Activated T-helper 1 cell treated with anti-CD3 and anti-CD28 coated beads, Interleukin-2, amount 50 U/mL, for 16 hours (primary cell): Measurements from ENCODE around the gene C3orf80.
A peak's percentile ranks its signal among the peaks of the same experiment; 100 is the strongest.
"Not testable (repeated sequence)": the region's sequence is repeated elsewhere in the genome, so short reads cannot be mapped to it uniquely, and the experiment has no call there.

Experiments used
- DNase-seq, 2 donors: peaks; one replicate each; pipeline ENCODE4 v3.0.0-alpha.2; 2020; ENCODE audit warnings: low read depth in 1 of 2, low spot score in 1 of 2

C3orf80 gene

GRCh38 chr3:160225176-160226025 is at the start of gene C3orf80:
C3orf80 (plus strand) TSS chr3:160225422; CDS start chr3:160225636, 214 bp downstream.
- peak in 1 of 2 donors; percentile 8 for DNase-seq

DNA sequence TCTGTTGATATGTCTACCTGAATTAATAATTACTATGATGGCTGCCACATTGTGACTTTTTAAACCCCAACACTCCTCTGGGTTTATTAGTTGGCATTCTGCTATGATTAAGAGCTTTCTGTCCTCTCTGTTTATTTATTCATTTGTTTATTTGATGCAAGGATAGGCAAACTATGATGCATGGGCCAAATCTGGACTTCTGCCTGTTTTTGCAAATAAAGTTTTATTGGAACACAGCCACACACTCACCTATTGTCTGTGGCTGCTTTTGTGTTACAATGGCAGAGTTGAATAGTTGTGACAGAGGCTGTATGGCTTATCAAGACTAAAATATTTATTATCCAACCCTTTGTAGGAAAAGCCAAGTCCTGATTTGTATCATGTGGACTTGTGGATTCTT is 48.3 kb upstream of the C3orf80 start:
- DNase-seq: no peak

DNA sequence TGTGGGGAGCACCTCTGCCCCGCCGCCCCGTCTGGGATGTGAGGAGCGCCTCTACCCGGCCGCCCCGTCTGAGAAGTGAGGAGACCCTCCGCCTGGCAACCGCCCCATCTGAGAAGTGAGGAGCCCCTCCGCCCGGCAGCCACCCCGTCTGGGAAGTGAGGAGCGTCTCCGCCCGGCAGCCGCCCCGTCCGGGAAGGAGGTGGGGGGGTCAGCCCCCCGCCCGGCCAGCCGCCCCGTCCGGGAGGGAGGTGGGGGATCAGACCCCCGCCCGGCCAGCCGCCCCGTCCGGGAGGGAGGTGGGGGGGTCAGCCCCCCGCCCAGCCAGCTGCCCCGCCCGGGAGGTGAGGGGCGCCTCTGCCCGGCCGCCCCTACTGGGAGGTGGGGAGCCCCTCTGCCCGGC is 46.6 kb upstream of the C3orf80 start:
- not testable (repeated sequence) for DNase-seq

DNA sequence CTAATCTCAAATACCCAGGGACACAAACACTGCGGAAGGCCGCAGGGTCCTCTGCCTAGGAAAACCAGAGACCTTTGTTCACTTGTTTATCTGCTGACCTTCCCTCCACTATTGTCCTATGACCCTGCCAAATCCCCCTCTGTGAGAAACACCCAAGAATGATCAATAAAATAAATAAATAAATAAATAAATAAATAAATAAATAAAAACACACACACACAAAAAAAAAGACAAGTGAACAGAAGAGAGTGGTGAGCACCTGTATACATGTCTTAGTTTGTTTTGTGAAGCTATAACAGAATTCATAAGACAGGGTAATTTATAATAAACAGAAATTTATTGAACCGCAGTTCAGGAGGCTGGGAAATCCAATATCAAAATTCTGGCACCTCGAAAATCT is 45.8 kb upstream of the C3orf80 start:
- not testable (repeated sequence) for DNase-seq

GRCh38 chr3:160179906-160180305 is 45.3 kb upstream of the C3orf80 start:
- no peak for DNase-seq

DNA sequence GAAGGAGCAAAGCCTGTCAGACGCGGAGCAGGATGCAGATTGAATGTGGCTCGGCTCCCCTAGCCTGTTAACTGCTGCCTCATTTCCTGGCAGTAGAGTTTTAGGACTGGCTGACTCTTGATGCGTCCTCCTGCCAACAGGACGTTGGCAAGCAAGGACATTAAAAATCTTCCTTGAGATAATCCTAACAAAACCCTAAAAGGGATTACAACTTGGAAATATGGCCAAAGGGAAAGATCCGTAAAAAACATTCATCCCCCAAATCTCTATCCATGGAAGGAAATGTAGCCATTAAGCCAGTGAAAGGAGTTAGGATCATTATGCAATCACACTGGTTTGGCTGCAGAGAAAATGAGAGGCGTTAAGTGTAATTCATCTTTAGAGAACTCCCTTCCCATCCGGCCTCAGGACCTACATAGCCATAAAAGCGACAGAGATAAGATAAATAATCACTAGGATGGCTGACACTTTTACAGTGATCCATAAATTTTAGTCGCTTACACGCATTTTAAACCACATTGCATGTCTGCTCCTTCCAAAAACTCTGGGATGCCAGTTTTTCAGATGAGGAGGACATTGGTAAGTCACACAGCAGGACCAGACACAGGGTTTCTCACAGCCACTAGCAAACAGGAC is 44.5 kb upstream of the C3orf80 start:
- DNase-seq: no peak

- no peak for DNase-seq
These were observed 41.7 kb upstream of the C3orf80 start for GRCh38 chr3:160183345-160184076.

GRCh38 chr3:160184655-160185054 is 40.6 kb upstream of the C3orf80 start:
- DNase-seq: no peak

GRCh38 chr3:160185751-160186150 is 39.5 kb upstream of the C3orf80 start:
- DNase-seq: no peak

- DNase-seq: no peak
These were observed 37.9 kb upstream of the C3orf80 start for GRCh38 chr3:160187288-160187687.

GRCh38 chr3:160192310-160193029 is 32.8 kb upstream of the C3orf80 start:
- DNase-seq: no peak

DNA sequence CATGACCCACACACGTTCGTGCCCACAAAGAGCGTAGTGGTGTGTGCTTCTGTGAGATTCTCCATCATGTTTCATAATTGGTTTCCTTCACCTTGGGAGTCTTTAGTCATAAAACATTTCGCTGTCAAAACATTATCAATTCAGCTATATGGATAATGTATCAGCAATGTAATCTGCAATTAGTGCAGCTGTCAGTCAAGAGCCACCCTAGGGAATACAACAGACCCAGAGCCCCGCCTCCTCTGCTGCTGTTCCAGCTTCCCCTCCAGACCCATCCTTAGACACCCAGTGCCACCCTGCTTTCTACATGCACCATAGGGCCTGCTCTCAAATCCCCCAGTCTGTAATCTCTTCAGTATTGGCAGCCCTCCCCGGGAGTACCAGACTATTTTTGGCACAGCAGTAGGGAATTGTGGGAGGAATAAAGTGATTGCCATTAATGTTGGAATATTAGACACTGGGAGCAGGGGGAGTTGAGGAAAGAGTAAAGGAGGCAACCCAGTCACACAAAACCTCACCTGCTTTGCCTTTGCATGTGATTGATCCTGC is 31.5 kb upstream of the C3orf80 start:
- no peak for DNase-seq

- no peak for DNase-seq
These were observed 30.8 kb upstream of the C3orf80 start for GRCh38 chr3:160194438-160194837.

DNA sequence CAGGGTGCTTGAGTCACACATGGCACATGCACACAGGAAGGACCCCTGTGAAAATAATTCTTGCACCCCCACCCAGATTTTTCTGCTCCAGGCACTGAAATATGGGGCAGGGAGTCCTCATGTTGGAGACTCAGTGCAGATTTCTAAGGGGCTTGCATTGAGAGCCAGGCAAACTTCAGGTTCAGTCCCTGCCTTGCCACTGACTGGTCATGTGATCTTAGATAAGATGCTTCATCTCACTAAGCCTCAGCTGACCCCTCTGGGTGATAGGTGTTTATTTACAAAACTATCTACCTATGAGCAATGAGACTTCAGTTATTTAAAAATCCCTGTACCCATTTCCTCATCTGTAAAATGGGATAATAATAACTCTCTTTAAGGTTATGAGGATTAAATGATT is 30.1 kb upstream of the C3orf80 start:
- no peak for DNase-seq

GRCh38 chr3:160196511-160197104 is 28.6 kb upstream of the C3orf80 start:
- DNase-seq: no peak

- no peak for DNase-seq
These were observed 26.1 kb upstream of the C3orf80 start for GRCh38 chr3:160199108-160199507.

GRCh38 chr3:160200353-160200752 is 24.9 kb upstream of the C3orf80 start:
- no peak for DNase-seq

DNA sequence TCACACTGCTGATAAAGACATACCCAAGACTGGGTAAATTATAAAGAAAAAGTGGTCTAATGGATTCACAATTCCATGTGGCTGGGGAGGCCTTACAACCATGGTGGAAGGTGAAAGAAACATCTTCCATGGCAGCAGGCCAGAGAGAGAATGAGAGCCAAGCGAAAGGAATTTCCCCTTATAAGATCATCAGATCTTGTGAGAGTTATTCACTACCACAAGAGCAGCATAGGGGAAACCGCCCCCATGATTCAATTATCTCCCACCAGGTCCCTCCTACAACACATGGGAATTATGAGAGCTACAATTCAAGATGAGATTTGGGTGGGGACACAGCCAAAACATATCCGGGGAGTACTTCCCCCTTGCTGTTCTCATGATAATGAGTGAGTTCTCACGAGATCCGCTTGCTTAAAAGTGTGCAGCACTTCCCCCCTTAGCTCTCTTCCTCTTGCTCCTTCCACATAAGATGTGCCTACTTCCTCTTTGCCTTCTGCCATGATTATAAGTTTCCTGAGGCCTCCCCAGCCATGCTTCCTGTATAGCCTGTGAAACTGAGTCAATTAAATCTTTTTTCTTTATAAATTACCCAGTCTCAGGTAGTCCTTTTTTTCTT is 20.7 kb upstream of the C3orf80 start:
- DNase-seq: not testable (repeated sequence)

DNA sequence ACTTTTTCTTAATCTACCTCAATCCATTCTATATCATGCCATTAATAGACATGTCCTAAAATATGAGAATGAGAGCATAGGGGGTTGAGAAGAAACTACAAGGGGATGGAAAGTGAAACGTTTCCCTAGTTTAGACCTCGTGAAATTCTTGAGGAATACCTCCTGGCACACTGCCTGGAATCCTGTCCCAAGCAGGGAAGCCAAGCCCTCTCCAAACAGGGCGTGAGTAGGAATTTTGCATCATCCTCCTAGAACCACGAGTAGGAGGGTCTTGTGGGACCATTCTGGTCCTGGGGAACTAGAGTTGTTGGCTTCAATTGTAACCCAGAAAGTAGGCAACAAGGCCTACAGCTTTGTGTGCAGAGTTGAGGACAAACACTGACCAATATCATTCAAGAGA is 19.6 kb upstream of the C3orf80 start:
- no peak for DNase-seq

DNA sequence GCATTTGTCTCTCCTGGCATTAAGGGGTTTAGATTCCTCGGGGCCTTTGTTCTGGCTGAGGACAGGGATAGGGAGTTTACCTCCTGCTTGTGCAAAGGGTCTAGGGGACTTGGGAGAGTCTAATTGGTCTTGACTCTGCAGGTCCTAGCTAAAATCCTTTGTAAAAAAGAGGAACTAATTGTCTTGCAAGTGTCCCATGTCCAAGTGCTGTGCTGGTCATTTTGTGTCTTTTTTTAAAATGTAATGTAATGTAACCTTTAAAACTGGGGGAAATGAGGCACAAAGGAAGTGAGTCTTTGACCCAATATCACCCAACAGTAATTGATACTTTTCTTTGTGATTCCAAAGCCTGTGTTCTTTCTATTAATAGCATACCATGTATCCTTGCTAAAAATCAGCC is 14.9 kb upstream of the C3orf80 start:
- no peak for DNase-seq
